Duodenal mucosa (tissue), 2 donors: ENCODE measurements around the gene PHAF1.

ENCODE experiments used
- H3K27ac ChIP-seq: one replicate; pipeline ENCODE4 v1.7.0; 2013; ENCODE audit warnings: low read depth, low read length
- H3K27me3 ChIP-seq, 2 donors: one replicate each; pipeline ENCODE4 v1.7.0; 2013; ENCODE audit warnings: low read length in 2 of 2, control low read depth in 1 of 2; ENCODE audit not compliant: insufficient read depth in 2 of 2, control insufficient read depth in 1 of 2
- H3K36me3 ChIP-seq, 2 donors: one replicate each; pipeline ENCODE4 v1.7.0; 2013; ENCODE audit warnings: low read length in 2 of 2, control low read depth in 1 of 2; ENCODE audit not compliant: insufficient read depth in 2 of 2, control insufficient read depth in 1 of 2
- H3K4me1 ChIP-seq, 2 donors: one replicate each; pipeline ENCODE4 v1.7.0; 2013; ENCODE audit warnings: low read length in 2 of 2, control low read depth in 1 of 2; ENCODE audit not compliant: insufficient read depth in 2 of 2, control insufficient read depth in 1 of 2
- H3K4me3 ChIP-seq, 2 donors: one replicate each; pipeline ENCODE4 v1.7.0; 2013; ENCODE audit warnings: low read length in 2 of 2, low read depth in 1 of 2
- H3K9ac ChIP-seq, 2 donors: one replicate each; pipeline ENCODE4 v1.7.0; 2013; ENCODE audit warnings: low read length in 2 of 2, low read depth in 1 of 2
- H3K9me3 ChIP-seq, 2 donors: one replicate each; pipeline ENCODE4 v1.7.0; 2013; ENCODE audit warnings: low read length in 2 of 2, control low read depth in 1 of 2; ENCODE audit not compliant: control insufficient read depth in 1 of 2

The PHAF1 gene

DNA sequence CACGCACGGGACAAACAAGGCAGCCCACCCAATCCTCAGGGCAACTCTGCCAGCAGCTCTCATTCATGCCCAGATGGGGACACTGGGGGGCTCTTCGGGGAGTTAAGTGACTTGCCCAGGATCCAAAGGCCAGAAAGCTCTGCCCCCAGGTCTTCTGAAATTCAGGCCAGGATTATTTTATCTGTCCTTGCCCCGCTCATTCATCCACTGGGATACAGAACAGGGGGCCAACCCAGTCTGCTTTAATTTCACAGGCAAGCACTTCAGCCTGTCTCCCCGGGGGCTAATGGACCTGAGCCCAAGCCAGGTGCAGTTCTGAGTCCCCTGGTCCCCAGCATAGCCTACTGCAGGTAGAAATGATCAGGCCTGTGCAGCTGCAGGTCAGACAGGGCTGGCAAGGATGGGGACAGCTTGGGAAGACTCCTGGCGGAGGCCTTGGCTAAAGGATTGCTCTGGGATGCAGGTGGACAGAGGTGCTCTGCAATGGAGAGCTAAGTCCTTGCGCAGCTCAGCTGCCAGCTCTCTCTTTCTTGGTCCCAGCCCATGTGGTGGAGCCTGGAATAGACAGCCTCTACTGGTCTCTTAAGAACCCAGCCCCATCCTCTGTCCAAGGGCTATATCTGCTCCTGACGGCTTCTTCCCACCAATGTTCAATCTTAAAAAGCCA lies 41.8 kb downstream of the PHAF1 start:
- no peaks in the 10 kb centered on the region for H3K27me3 ChIP-seq
- H3K27ac ChIP-seq, result no peak overlapping the region
- H3K4me1 ChIP-seq, result peaks cover 12 to 25% of the 10 kb centered on the region in 2 donors
- peak overlapping the region; percentile 59 to 73 for H3K4me3 ChIP-seq
- no peaks in the 10 kb centered on the region for H3K9me3 ChIP-seq
- peak overlapping the region; percentile 38 to 58 for H3K9ac ChIP-seq
- peaks cover 3 to 23% of the 10 kb centered on the region in 2 donors for H3K36me3 ChIP-seq

DNA sequence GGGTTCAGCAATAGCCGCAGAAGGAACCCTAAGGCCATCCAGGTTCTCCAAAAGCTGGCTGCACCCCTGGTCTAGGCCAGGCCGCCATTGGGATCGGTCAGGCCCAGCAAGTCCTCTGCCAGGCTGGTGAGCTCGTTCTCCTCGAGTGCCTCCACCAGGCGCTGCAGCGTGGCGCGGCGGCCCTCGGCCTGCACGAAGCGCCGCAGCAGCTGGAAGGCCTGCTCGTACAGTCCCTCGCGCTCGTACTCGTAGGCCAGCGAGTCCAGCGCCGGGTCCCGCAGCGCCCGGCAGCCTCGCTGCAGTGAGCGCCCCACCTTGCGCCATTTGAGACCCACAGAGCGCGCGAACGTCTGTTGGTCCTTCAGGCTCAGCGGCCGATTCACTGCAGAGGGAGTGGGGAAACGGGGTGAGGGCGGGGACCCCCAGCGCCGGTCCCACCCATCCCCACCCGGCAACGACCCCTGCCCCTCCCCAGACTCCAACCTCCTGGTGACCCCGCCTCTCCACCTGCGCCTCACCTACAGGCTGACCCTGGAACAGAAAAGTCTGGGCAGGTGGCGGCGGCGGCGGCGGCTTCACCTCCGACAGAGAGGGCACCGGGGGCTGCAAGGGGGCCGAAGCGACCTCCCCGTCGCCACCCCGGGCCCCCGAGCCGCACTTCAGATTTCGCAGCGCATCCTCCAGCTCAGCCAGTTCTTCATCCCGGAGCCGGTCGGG lies 45.0 kb downstream of the PHAF1 start:
- H3K4me1 ChIP-seq, result peaks cover 30 to 46% of the 10 kb centered on the region in 2 donors
- H3K9me3 ChIP-seq, result no peaks in the 10 kb centered on the region
- peak overlapping the region; percentile 21 to 29 for H3K4me3 ChIP-seq
- H3K27me3 ChIP-seq, result no peaks in the 10 kb centered on the region
- H3K9ac ChIP-seq, result no peak overlapping the region
- no peaks in the 10 kb centered on the region for H3K36me3 ChIP-seq
- H3K27ac ChIP-seq, result no peak overlapping the region

DNA sequence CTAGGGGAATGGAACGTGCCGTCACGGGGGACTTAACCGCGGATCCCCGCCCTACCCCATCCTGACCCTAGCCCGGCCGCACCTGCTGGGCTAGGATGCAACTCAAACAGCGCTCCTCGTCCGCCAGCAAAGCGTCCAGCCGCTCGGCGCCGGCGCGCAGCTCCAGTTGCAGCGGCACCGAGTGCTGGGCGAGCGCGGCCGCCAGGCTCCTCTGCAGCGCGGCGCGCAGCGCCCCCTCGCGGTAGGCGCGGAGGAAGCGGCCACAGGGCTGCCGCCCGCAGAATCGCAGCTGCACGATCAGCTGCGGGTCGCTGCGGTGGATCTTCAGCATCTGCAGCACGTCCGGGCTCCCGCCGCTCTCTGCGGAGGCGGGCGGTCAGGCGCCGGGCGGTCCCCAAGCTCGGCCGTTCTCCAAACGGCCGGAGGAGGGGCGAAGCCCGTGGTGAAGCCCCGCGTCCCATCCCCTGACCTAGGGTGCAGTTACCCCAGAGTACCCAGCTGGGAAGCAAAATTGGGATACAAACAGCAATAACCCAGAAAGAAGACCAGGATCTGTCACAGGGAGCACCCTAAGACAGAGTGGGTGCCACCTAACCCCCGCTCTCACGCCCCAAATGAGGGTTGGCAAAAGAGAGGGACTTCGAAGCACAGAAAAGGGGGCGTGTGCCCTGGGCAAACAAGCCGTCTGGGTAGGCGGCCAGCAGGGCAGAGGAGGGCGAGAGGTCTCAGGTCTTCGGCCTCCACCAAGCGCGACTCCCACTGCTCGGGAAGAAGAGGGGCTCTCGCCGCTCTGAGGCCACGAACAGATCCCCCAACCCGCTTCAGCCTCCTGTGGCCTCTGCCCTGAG lies 45.8 kb downstream of the PHAF1 start:
- Histone ChIP-seq H3K27ac (no peak overlapping the region), H3K27me3 (no peaks in the 10 kb centered on the region), H3K9ac (no peak overlapping the region), H3K9me3 (no peaks in the 10 kb centered on the region), H3K4me3 (peak overlapping the region; percentile 28 to 29), H3K4me1 (peaks cover 30 to 47% of the 10 kb centered on the region in 2 donors), H3K36me3 (no peaks in the 10 kb centered on the region)

DNA sequence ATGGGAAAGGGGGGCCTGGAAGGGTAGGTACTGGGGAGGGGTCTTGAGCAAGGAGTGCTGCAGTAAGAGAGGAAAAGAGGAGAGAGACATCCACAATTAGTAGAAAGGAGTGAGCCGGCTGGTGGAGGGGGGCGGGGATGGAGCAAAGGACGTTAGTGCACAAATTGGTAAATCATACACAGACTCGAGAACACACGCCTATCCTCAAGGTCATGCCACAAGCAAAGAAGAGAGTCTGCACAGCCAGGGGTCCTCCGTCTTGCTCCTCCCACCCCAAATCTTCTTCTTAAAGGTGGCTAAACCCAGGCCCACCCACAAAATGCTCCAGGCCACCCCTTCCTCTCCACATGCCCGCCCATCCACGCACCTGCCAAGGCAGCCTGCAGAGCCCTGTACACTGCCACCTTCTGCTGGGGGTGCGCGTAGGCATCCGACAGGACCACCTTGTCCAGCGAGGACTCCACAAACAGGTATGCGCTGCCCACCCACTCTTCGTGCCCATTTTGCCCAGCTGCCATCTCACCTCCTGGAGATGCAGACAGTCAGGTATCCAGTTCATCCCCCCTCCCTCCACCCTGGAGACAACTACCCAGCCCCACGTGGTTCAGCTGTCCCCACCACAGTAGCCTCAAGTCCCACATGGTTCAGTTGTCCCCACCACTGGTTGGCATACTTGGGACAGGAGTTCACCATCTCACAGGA lies 46.6 kb downstream of the PHAF1 start:
- H3K36me3 ChIP-seq, result no peaks in the 10 kb centered on the region
- no peaks in the 10 kb centered on the region for H3K9me3 ChIP-seq
- H3K4me3 ChIP-seq, result peak overlapping the region in 1 of 2 donors; percentile 28
- no peak overlapping the region for H3K27ac ChIP-seq
- H3K4me1 ChIP-seq, result peaks cover 32 to 44% of the 10 kb centered on the region in 2 donors
- no peaks in the 10 kb centered on the region for H3K27me3 ChIP-seq
- H3K9ac ChIP-seq, result no peak overlapping the region

DNA sequence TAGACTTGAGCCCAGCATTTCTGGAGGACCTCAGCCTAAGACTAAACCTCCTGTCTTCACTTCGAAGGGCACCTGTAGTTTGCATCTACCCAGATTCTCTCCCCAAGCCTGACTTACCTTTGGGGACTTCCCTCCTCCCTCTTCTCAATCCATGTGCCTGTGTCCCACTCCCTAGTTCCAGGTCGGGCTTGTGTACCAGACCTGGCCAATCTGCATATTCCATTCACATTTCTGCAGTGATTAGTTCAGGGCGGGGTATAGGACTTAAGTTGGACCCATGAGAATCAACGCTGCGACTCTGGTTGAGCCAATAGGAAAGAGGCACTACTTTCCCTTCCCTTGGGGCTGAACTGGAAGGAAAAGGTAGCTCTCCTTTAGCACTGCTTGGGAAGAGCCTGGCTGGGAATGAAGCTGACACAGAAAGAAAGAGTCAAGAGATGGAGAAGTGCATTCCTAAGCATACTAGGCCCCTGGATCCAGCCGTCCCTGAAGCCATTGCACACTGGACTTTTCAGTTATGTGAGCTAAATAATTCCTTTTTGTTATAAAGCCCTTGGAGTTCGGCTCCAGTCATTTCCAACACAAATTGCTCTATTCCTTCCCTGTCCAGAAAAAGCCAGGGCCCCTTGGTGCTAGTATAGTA lies 47.5 kb downstream of the PHAF1 start:
- no peaks in the 10 kb centered on the region for H3K9me3 ChIP-seq
- no peak overlapping the region for H3K9ac ChIP-seq
- H3K27ac ChIP-seq, result no peak overlapping the region
- H3K36me3 ChIP-seq, result no peaks in the 10 kb centered on the region
- H3K27me3 ChIP-seq, result peaks cover 4 to 8% of the 10 kb centered on the region in 2 donors
- H3K4me3 ChIP-seq, result no peak overlapping the region
- peaks cover 38 to 46% of the 10 kb centered on the region in 2 donors for H3K4me1 ChIP-seq

DNA sequence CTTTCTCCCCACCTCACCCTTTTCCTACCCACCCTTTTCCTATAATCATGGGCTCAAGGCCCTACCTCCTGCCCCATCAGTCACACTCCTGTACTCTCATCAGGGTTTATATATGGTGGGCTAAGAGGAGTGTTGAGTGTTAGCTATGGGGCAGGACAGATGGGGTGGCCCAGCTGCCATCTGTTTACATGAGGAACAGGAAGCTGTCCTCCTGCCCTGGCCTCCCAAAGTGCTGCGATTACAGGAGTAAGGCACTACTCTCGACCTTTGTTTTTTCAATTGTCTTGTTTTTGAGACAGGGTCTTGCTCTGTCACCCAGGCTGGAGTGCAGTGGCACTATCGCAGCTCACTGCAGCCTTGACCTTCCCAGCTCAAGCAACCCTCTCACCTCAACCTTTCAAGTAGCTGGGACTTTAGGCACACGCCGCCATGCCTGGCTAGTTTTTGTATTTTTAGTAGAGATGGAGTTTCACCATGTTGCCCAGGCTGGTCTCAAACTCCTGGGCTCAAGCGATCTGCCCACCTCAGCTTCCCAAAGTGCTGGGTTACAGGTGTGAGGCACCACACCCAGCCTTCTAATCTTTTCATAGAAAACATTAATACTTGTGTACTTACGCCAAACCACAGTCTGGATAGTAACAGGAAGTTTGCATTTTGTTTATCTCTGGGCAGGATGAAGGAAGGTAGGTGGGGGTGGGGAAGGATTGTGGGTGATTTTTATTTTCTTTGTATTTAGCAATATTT lies 48.3 kb downstream of the PHAF1 start:
- no peaks in the 10 kb centered on the region for H3K36me3 ChIP-seq
- no peak overlapping the region for H3K27ac ChIP-seq
- peaks cover 47 to 55% of the 10 kb centered on the region in 2 donors for H3K4me1 ChIP-seq
- H3K9ac ChIP-seq, result peak overlapping the region in 1 of 2 donors; percentile 98
- no peak overlapping the region for H3K4me3 ChIP-seq
- H3K27me3 ChIP-seq, result peaks cover 11 to 16% of the 10 kb centered on the region in 2 donors
- H3K9me3 ChIP-seq, result no peaks in the 10 kb centered on the region

DNA sequence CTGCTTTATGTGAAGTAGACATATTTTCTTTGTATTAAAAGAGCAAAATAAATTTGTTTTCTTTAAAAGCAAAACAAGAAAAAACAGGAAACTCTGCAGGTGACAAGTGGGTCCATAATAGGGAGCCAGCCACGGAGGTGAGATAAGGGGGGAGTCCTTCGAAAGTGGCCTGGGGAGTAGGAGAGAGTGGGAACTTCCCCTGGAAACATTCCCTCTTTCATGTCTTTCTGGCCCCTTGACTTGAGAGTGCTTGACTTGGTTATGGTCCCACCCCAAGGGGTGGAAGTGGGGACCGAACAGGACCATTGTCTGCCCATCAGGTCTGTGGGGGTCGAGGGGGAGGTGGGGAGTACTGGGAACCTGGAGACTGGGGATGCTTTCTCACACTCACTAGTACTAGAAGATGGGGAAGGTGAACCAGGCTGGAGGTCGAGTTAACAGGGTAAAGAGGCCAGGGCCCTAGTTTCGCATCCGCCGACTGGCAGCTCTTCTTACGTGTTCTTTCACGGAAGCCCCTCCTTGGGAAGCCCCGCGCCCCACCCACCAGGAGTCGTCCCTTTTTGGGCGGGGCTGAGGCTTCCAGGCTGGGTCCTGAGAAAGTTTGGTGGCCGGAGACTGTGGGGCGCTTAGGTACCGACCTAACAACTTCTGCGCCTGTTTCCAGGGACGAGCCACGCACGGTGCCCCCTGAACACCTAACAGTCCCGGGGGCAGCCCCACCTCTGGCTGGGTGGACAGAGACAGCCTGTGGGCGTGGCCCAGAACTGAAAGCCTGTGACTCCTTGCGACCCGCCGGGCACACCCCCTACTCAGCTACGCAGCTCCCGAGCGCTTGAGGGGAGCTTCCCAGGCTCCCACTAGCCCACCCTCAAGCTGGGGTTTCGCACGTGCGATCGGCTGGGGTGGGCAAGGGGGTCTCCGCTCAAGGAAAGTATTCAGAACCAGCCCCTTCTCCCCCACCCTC lies 49.2 kb downstream of the PHAF1 start:
- peaks cover 19 to 23% of the 10 kb centered on the region in 2 donors for H3K27me3 ChIP-seq
- H3K4me3 ChIP-seq, result peak overlapping the region; percentile 92 to 97
- H3K4me1 ChIP-seq, result peaks cover 55 to 63% of the 10 kb centered on the region in 2 donors
- H3K27ac ChIP-seq, result peak overlapping the region; percentile 50
- no peaks in the 10 kb centered on the region for H3K9me3 ChIP-seq
- H3K9ac ChIP-seq, result peak overlapping the region; percentile 91 to 98
- H3K36me3 ChIP-seq, result no peaks in the 10 kb centered on the region

DNA sequence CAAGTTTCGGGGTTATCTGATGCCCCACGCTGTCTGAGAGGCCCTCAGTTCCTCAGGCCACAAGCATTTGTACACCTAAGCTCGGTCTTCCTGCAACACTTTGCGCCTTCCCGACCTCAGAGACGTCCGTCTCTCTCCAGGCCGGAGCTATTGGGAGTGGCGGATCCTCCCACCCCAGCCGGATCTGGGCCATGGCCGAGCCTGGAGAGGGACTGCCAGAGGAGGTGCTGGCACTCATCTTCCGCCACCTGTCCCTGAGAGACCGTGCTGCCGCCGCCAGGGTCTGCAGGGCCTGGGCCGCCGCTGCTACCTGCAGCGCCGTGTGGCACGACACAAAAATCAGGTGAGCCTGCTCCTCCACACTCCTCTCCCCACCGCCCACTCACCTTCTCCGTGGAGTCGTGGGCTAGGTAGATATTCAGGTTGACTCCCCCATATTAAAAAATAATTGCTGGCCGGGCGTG lies 51.9 kb downstream of the PHAF1 start:
- Histone ChIP-seq H3K4me1 (peaks cover 49 to 64% of the 10 kb centered on the region in 2 donors), H3K27ac (no peak overlapping the region), H3K4me3 (peak overlapping the region in 1 of 2 donors; percentile 97), H3K27me3 (peaks cover 32 to 39% of the 10 kb centered on the region in 2 donors), H3K36me3 (no peaks in the 10 kb centered on the region), H3K9me3 (no peaks in the 10 kb centered on the region), H3K9ac (no peak overlapping the region)
